Vagina (tissue), 2 donors: ENCODE measurements around the gene SCYL3.

ENCODE experiments used
- CTCF ChIP-seq, 3 experiments: fragments of 450-650 bp in 2 of 3; fragments of 200-600 bp in 1 of 3; sonication (generic) in 1 of 3; IDR thresholded peaks; one replicate each; pipeline ENCODE4 v1.5.1; 2017 to 2019; ENCODE audit warnings: antibody characterized with exemption in 3 of 3, mild to moderate bottlenecking in 2 of 3, moderate library complexity in 2 of 3
- POLR2A ChIP-seq, 2 donors: fragments of 450-650 bp; IDR thresholded peaks; one replicate each; pipeline ENCODE4 v1.6.1; 2017; ENCODE audit warnings: antibody characterized with exemption in 2 of 2, mild to moderate bottlenecking in 2 of 2, moderate library complexity in 2 of 2
- POLR2AphosphoS5 ChIP-seq, 2 donors: sonication (generic); formaldehyde crosslinking; IDR thresholded peaks; one replicate each; pipeline ENCODE4 v1.9.0; 2017; ENCODE audit warnings: antibody characterized with exemption in 2 of 2, mild to moderate bottlenecking in 2 of 2, low read depth in 1 of 2; ENCODE audit not compliant: insufficient read depth in 1 of 2

- TF ChIP-seq POLR2A (IDR thresholded peaks at IDR 0.05) = no peak
- peak; percentile 27 to 49 (median 44) for TF ChIP-seq CTCF (IDR thresholded peaks at IDR 0.05)
- no peak for TF ChIP-seq POLR2AphosphoS5 (IDR thresholded peaks at IDR 0.05; ENCODE audit: insufficient read depth in 1 of 2, low read depth in 1 of 2)
Observed at GRCh38 chr1:169809370-169810095, 84.2 kb downstream of the SCYL3 start.
